PC-3 (cell line): ENCODE measurements around the gene MT1B. TPM values are rescaled to one million over a fixed set of nuclear protein-coding genes. Genes with fewer than 3 reads are reported as not detected.
A peak's percentile ranks its signal among the peaks of the same experiment; 100 is the strongest.

Source experiments
- ATAC-seq: fragments of 200-7000 bp; cut with Tn5 transposase; 2 replicates; pipeline ENCODE4 v1.9.1; 2020; ENCODE audit warnings: mild to moderate bottlenecking, moderate library complexity
- BruUV-seq: library from RNA; stranded (reverse); fragments of 400-500 nt; replicated peaks from 2 replicates; lab custom pipeline; 2021; lab: Mats Ljungman, UMichigan
- CTCF ChIA-PET: fragments of 300-600 bp; sonication (Branson Sonifier 250); formaldehyde crosslinking; loops from one replicate; lab custom pipeline; 2022; ENCODE audit warnings: antibody characterized with exemption; lab: Charles Lee
- POLR2A ChIA-PET: fragments of 300-600 bp; sonication (Branson Sonifier 250); formaldehyde crosslinking; loops from one replicate; lab custom pipeline; 2022; ENCODE audit warnings: antibody characterized with exemption; ENCODE audit not compliant: unreplicated experiment; lab: Charles Lee
- DNase-seq: peaks from one replicate; pipeline ENCODE4 v3.0.0-alpha.2; 2015
- H2AFZ ChIP-seq: fragments of 300-600 bp; sonication (generic); 2 replicates; pipeline ENCODE4 v1.6.0; 2016; ENCODE audit warnings: antibody characterized with exemption, low read length
- H3F3A ChIP-seq: fragments of 300-600 bp; sonication (generic); one replicate; pipeline ENCODE4 v1.6.0; 2017; ENCODE audit warnings: antibody characterized with exemption, low read length, control low read depth, mild to moderate bottlenecking; ENCODE audit not compliant: unreplicated experiment
- H3K27ac ChIP-seq: fragments of 300-600 bp; sonication (generic); 2 replicates; pipeline ENCODE4 v1.5.1; 2016; ENCODE audit warnings: mild to moderate bottlenecking, low read length
- H3K27me3 ChIP-seq: fragments of 300-600 bp; sonication (generic); 2 replicates; pipeline ENCODE4 v1.6.1; 2016; ENCODE audit warnings: low read length, mixed read lengths
- H3K36me3 ChIP-seq: fragments of 300-600 bp; sonication (generic); 2 replicates; pipeline ENCODE4 v1.6.1; 2016; ENCODE audit warnings: low read depth, mixed run types, low read length, mixed read lengths
- H3K4me1 ChIP-seq: fragments of 300-600 bp; sonication (generic); 2 replicates; pipeline ENCODE4 v1.5.1; 2016; ENCODE audit warnings: low read length; ENCODE audit not compliant: insufficient read depth
- H3K4me2 ChIP-seq: fragments of 300-600 bp; sonication (generic); 2 replicates; pipeline ENCODE4 v1.6.0; 2016; ENCODE audit warnings: low read length
- H3K4me3 ChIP-seq: fragments of 300-600 bp; sonication (generic); 2 replicates; pipeline ENCODE4 v1.5.1; 2016; ENCODE audit warnings: mild to moderate bottlenecking, low read length, mixed read lengths
- H3K79me2 ChIP-seq: fragments of 300-600 bp; sonication (generic); 2 replicates; pipeline ENCODE4 v1.6.1; 2017; ENCODE audit warnings: low read length, mixed read lengths
- H3K9ac ChIP-seq: fragments of 300-600 bp; sonication (generic); 2 replicates; pipeline ENCODE4 v1.6.0; 2016; ENCODE audit warnings: mild to moderate bottlenecking, low read length
- H3K9me2 ChIP-seq: fragments of 300-600 bp; sonication (generic); replicated peaks from 2 replicates; pipeline ENCODE4 v1.6.1; 2016; ENCODE audit warnings: mixed run types, low read length, mixed read lengths
- H3K9me3 ChIP-seq: fragments of 300-600 bp; sonication (generic); 2 replicates; pipeline ENCODE4 v1.6.1; 2016; ENCODE audit warnings: low read length, mixed read lengths
- H4K20me1 ChIP-seq: fragments of 300-600 bp; sonication (generic); 2 replicates; pipeline ENCODE4 v1.6.1; 2016; ENCODE audit warnings: low read length, mixed read lengths
- CTCF ChIP-seq: fragments of 300-600 bp; sonication (generic); conservative IDR thresholded peaks from 2 replicates; pipeline ENCODE4 v1.5.1; 2017; ENCODE audit warnings: antibody characterized with exemption, low read depth, mild to moderate bottlenecking, low read length
- EZH2 ChIP-seq: fragments of 300-600 bp; sonication (generic); IDR thresholded peaks from one replicate; pipeline ENCODE4 v1.6.1; 2017; ENCODE audit warnings: antibody characterized with exemption, mild to moderate bottlenecking, low read length; ENCODE audit not compliant: unreplicated experiment
- EZH2phosphoT487 ChIP-seq: fragments of 300-600 bp; sonication (generic); IDR thresholded peaks from 2 replicates; pipeline ENCODE4 v1.6.1; 2018; ENCODE audit warnings: mild to moderate bottlenecking, antibody characterized with exemption, low read length, borderline replicate concordance
- intact Hi-C: fragments of 100-400 bp; cut with micrococcal nuclease; formaldehyde crosslinking; loops from 2 replicates; pipeline ENCODE4 v1.9.0; 2023
- total RNA-seq: library from RNA; depleted of rRNA; stranded (reverse); fragments of >200 nt; gene quantifications from 2 replicates; pipeline ENCODE4 v1.2.3, GENCODE V29; 2014

The MT1B gene
- total RNA-seq, 1 experiment from 2014 or later, result not detected

- Histone ChIP-seq H3K79me2 (peaks cover 16% of the 10 kb centered on the region), H3K4me1 (peaks cover 80% of the 10 kb centered on the region), H3K27ac (peak overlapping the region; percentile 78), H2AFZ (no peak overlapping the region), H4K20me1 (no peaks in the 10 kb centered on the region), H3F3A (peaks cover 14% of the 10 kb centered on the region), H3K9me3 (no peaks in the 10 kb centered on the region), H3K36me3 (no peaks in the 10 kb centered on the region), H3K9ac (peak overlapping the region; percentile 76), H3K4me2 (peak overlapping the region; percentile 93), H3K27me3 (no peaks in the 10 kb centered on the region), H3K9me2 (no peaks in the 10 kb centered on the region), H3K4me3 (peak overlapping the region; percentile 90)
- no peak for TF ChIP-seq CTCF
- BruUV-seq, result TSS peak; percentile 12
- ATAC-seq (no peak), DNase-seq (peak; percentile 58)
- intact Hi-C loops, result loop anchor here (5.0 to 10.0 kb wide), 3 partner anchors 45 to 178 kb away; partner anchors contain the start of genes MT1B, MT1F and MT1X
- ChIA-PET POLR2A (interaction anchor here (0.6 kb wide), 2 partner anchors 73 to 93 kb away, joined by 3 to 4 read pairs; partner anchors contain the start of gene MT1X), CTCF (interaction anchor here (0.6 kb wide), 1 partner anchor 48 kb away, joined by 5 read pairs; no protein-coding TSS in a partner anchor)
These were observed 42.2 kb upstream of the MT1B start for GRCh38 chr16:56609463-56609921.

- ChIA-PET POLR2A (interaction anchor here (0.6 kb wide), 2 partner anchors 72 to 92 kb away, joined by 3 to 4 read pairs; partner anchors contain the start of gene MT1X), CTCF (interaction anchor here (0.6 kb wide), 1 partner anchor 47 kb away, joined by 5 read pairs; no protein-coding TSS in a partner anchor)
- no peaks in the 10 kb centered on the region for H3K36me3 ChIP-seq
- DNase-seq (peak; percentile 47), ATAC-seq (no peak; the same call in 1 of the 2 replicates)
- no peaks in the 10 kb centered on the region for H3K27me3 ChIP-seq
- TF ChIP-seq EZH2 (no peak), EZH2phosphoT487 (no peak), CTCF (no peak)
- peak overlapping the region; percentile 90 for H3K4me3 ChIP-seq
- H3K27ac ChIP-seq, result peak overlapping the region; percentile 78
- intact Hi-C loops, result no loop called here
- peaks cover 84% of the 10 kb centered on the region for H3K4me1 ChIP-seq
- peak overlapping the region; percentile 93 for H3K4me2 ChIP-seq
- no peaks in the 10 kb centered on the region for H3K9me2 ChIP-seq
- no peak overlapping the region for H2AFZ ChIP-seq
- no peaks in the 10 kb centered on the region for H3K9me3 ChIP-seq
- H3F3A ChIP-seq, result peaks cover 13% of the 10 kb centered on the region
- H3K79me2 ChIP-seq, result peaks cover 16% of the 10 kb centered on the region
- no peaks in the 10 kb centered on the region for H4K20me1 ChIP-seq
- peak overlapping the region; percentile 76; the same call in 1 of the 2 replicates for H3K9ac ChIP-seq
- no TSS peak for BruUV-seq
These were observed 41.6 kb upstream of the MT1B start for GRCh38 chr16:56610017-56610608.

DNA sequence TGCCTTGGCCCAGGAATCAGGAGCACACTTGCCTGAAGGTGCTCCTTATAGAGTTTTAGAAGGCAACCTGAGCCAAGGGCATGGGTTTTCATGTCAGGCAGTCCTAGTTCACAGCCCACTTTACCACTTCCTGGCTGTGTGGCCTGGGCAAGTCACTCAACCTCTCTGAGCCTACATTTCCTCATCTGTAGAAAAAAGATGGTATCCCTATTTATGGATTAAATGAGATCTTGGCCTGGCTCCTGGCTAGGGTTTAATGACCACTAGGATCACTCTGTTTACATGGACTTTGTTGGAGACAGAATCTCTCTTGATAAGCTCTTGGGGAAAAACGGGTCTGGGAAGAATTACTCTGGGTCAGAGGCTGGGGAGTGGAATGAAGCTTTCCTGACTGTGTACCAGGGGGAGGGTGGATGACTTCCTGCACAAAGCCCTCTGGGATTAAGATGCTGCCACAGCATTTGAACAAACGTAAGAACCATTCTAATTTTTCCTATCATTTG, 41.0 kb upstream of the MT1B start:
- peaks cover 8% of the 10 kb centered on the region for H3F3A ChIP-seq
- H3K4me3 ChIP-seq, result peak overlapping the region; percentile 90; the same call in 1 of the 2 replicates
- H4K20me1 ChIP-seq, result no peaks in the 10 kb centered on the region
- ChIA-PET POLR2A (no interaction called here), CTCF (no interaction called here)
- H3K4me2 ChIP-seq, result peak overlapping the region; percentile 93
- no peaks in the 10 kb centered on the region for H3K9me2 ChIP-seq
- H3K79me2 ChIP-seq, result peaks cover 16% of the 10 kb centered on the region
- H3K27me3 ChIP-seq, result no peaks in the 10 kb centered on the region
- H2AFZ ChIP-seq, result no peak overlapping the region
- ATAC-seq (no peak), DNase-seq (no peak)
- no TSS peak for BruUV-seq
- H3K36me3 ChIP-seq, result no peaks in the 10 kb centered on the region
- H3K27ac ChIP-seq, result peak overlapping the region; percentile 78
- TF ChIP-seq EZH2 (no peak), CTCF (no peak), EZH2phosphoT487 (no peak)
- intact Hi-C loops, result no loop called here
- no peaks in the 10 kb centered on the region for H3K9me3 ChIP-seq
- no peak overlapping the region for H3K9ac ChIP-seq
- H3K4me1 ChIP-seq, result peaks cover 84% of the 10 kb centered on the region
